HEK293 (cell line): ENCODE measurements around the gene TAL1.
A peak's percentile ranks its signal among the peaks of the same experiment; 100 is the strongest.

ENCODE experiments used
- ELK4 ChIP-seq: IDR thresholded peaks from 2 replicates; pipeline ENCODE4 v1.6.1; 2011; ENCODE audit warnings: mild to moderate bottlenecking, low read depth, low read length, borderline replicate concordance
- GLI2 ChIP-seq: fragments of 450-650 bp; formaldehyde crosslinking; IDR thresholded peaks from 2 replicates; pipeline ENCODE4; 2017; ENCODE audit warnings: missing biosample characterization, missing genetic modification characterization, low read depth, borderline replicate concordance
- HOXC10 ChIP-seq: sonication (generic); formaldehyde crosslinking; IDR thresholded peaks from 2 replicates; pipeline ENCODE4 v1.8.1; 2023; ENCODE audit warnings: mild to moderate bottlenecking, missing genetic modification reagents
- KLF16 ChIP-seq: fragments of 450-650 bp; formaldehyde crosslinking; IDR thresholded peaks from 2 replicates; pipeline ENCODE4 v1.5.1; 2017; ENCODE audit warnings: missing biosample characterization, missing genetic modification characterization
- PATZ1 ChIP-seq: fragments of 450-650 bp; formaldehyde crosslinking; IDR thresholded peaks from 2 replicates; pipeline ENCODE4 v1.5.1; 2016; ENCODE audit warnings: missing biosample characterization, missing genetic modification characterization
- SP2 ChIP-seq: fragments of 450-650 bp; formaldehyde crosslinking; IDR thresholded peaks from 2 replicates; pipeline ENCODE4 v1.5.1; 2016; ENCODE audit warnings: missing biosample characterization, missing genetic modification characterization
- ZBTB1 ChIP-seq: fragments of 450-650 bp; formaldehyde crosslinking; IDR thresholded peaks from 2 replicates; pipeline ENCODE4 v1.5.1; 2016; ENCODE audit warnings: missing biosample characterization, missing genetic modification characterization
- ZBTB17 ChIP-seq: fragments of 450-650 bp; formaldehyde crosslinking; IDR thresholded peaks from 2 replicates; pipeline ENCODE4 v1.5.1; 2016; ENCODE audit warnings: missing biosample characterization, missing genetic modification characterization
- ZBTB20 ChIP-seq: fragments of 450-650 bp; formaldehyde crosslinking; IDR thresholded peaks from 2 replicates; pipeline ENCODE4 v1.5.1; 2016; ENCODE audit warnings: missing biosample characterization, missing genetic modification characterization
- ZBTB8A ChIP-seq: fragments of 450-650 bp; formaldehyde crosslinking; IDR thresholded peaks from 2 replicates; pipeline ENCODE4 v1.5.1; 2016; ENCODE audit warnings: missing biosample characterization, missing genetic modification characterization
- ZNF10 ChIP-seq: fragments of 450-650 bp; formaldehyde crosslinking; IDR thresholded peaks from 2 replicates; pipeline ENCODE4 v1.5.1; 2017; ENCODE audit warnings: missing biosample characterization, missing genetic modification characterization
- ZNF114 ChIP-seq: fragments of 450-650 bp; formaldehyde crosslinking; IDR thresholded peaks from 2 replicates; pipeline ENCODE4 v1.5.0; 2017; ENCODE audit warnings: missing biosample characterization, missing genetic modification characterization
- ZNF157 ChIP-seq: fragments of 450-650 bp; formaldehyde crosslinking; IDR thresholded peaks from 2 replicates; pipeline ENCODE4 v1.5.1; 2016; ENCODE audit warnings: missing biosample characterization, missing genetic modification characterization
- ZNF266 ChIP-seq: fragments of 450-650 bp; formaldehyde crosslinking; IDR thresholded peaks from 2 replicates; pipeline ENCODE4 v1.5.1; 2016; ENCODE audit warnings: missing biosample characterization, missing genetic modification characterization, low read depth
- ZNF280D ChIP-seq: fragments of 450-650 bp; formaldehyde crosslinking; IDR thresholded peaks from 2 replicates; pipeline ENCODE4 v1.5.1; 2016; ENCODE audit warnings: missing biosample characterization, missing genetic modification characterization
- ZNF302 ChIP-seq: fragments of 450-650 bp; formaldehyde crosslinking; IDR thresholded peaks from 2 replicates; pipeline ENCODE4 v1.5.1; 2016; ENCODE audit warnings: missing biosample characterization, missing genetic modification characterization, low read depth
- ZNF311 ChIP-seq: fragments of 450-650 bp; formaldehyde crosslinking; IDR thresholded peaks from 2 replicates; pipeline ENCODE4 v1.5.1; 2017; ENCODE audit warnings: missing biosample characterization, missing genetic modification characterization, borderline replicate concordance
- ZNF341 ChIP-seq: fragments of 450-650 bp; formaldehyde crosslinking; IDR thresholded peaks from 2 replicates; pipeline ENCODE4; 2016; ENCODE audit warnings: low read depth, missing biosample characterization, missing genetic modification characterization
- ZNF426 ChIP-seq: fragments of 450-650 bp; formaldehyde crosslinking; IDR thresholded peaks from 2 replicates; pipeline ENCODE4 v1.5.1; 2017; ENCODE audit warnings: missing biosample characterization, missing genetic modification characterization, mild to moderate bottlenecking, inconsistent platforms, moderate library complexity
- ZNF610 ChIP-seq: fragments of 450-650 bp; formaldehyde crosslinking; IDR thresholded peaks from 2 replicates; pipeline ENCODE4 v1.5.1; 2016; ENCODE audit warnings: missing biosample characterization, missing genetic modification characterization, borderline replicate concordance
- ZNF629 ChIP-seq: fragments of 450-650 bp; formaldehyde crosslinking; IDR thresholded peaks from 2 replicates; pipeline ENCODE4 v1.5.1; 2017; ENCODE audit warnings: missing biosample characterization, missing genetic modification characterization
- ZNF645 ChIP-seq: fragments of 450-650 bp; formaldehyde crosslinking; IDR thresholded peaks from 2 replicates; pipeline ENCODE4; 2016; ENCODE audit warnings: missing biosample characterization, missing genetic modification characterization
- ZSCAN30 ChIP-seq: fragments of 450-650 bp; IDR thresholded peaks from 2 replicates; pipeline ENCODE4 v1.5.1; 2018; ENCODE audit warnings: missing biosample characterization, mild to moderate bottlenecking, missing genetic modification characterization, moderate library complexity
- TF ChIP-seq, protein P1 (sequence below): fragments of 450-650 bp; formaldehyde crosslinking; IDR thresholded peaks from 2 replicates; pipeline ENCODE4 v1.5.1; 2016; ENCODE audit warnings: missing biosample characterization, missing genetic modification characterization
- TF ChIP-seq, protein P2 (sequence below): fragments of 450-650 bp; formaldehyde crosslinking; IDR thresholded peaks from 2 replicates; pipeline ENCODE4 v1.5.1; 2017; ENCODE audit warnings: missing biosample characterization, missing genetic modification characterization
- TF ChIP-seq, protein P3 (sequence below): fragments of 450-650 bp; formaldehyde crosslinking; IDR thresholded peaks from 2 replicates; pipeline ENCODE4 v1.5.1; 2016; ENCODE audit warnings: missing biosample characterization, missing genetic modification characterization

TAL1 gene

DNA sequence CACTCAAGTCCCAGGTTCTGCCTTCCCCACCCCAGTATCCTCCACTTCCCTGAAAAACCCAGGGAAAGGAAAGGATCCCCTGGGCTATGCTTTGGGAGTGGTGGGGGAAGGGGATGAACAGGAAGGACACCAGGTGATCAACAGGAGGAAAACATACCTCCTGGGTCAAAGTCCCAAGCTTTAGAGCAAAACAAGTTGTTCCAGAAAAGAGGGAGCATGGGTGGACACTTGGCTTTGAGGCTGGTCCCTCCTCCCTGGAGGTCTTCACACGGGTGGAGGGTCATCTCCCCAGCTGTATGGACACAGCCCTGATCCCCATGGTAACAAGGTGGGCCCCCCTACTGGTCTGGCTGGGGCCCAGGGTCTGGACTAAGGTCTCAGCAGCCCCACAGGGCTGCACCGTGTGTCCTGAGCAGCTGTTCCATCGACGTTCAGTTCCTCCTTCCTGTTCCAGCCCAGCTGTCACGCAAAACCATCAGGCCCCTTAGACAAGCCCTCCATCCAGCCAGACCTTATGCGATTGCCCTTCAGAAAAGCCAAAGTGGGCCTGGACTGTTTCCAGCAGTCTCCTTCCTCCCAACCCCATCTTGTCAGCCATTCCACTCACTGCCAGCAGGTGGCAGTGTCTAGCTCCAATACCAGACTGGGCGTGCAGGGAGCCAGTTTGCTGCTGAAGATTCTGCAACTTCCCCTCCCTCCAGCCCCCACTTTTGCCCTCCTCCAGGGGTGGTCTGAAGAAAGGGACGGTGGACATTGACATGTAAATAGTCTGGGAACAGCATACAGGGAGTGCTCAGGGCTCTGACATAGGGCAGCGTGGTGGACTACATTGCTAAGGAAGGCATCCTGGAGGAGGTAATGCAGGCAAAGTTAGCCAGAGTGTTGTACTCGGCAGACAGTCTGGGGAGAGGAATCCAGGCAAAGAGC lies 39.3 kb downstream of the TAL1 start (continued):
- TF ChIP-seq ZNF645 (tag by site-specific recombination): no peak
- no peak for TF ChIP-seq ZBTB20 (tag by site-specific recombination)
- TF ChIP-seq, protein P1, sequence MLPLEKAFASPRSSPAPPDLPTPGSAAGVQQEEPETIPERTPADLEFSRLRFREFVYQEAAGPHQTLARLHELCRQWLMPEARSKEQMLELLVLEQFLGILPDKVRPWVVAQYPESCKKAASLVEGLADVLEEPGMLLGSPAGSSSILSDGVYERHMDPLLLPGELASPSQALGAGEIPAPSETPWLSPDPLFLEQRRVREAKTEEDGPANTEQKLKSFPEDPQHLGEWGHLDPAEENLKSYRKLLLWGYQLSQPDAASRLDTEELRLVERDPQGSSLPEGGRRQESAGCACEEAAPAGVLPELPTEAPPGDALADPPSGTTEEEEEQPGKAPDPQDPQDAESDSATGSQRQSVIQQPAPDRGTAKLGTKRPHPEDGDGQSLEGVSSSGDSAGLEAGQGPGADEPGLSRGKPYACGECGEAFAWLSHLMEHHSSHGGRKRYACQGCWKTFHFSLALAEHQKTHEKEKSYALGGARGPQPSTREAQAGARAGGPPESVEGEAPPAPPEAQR (tag by site-specific recombination): no peak
- TF ChIP-seq ZNF280D (tag by site-specific recombination): no peak
- no peak for TF ChIP-seq ZNF311 (tag by site-specific recombination)
- TF ChIP-seq, protein P2, sequence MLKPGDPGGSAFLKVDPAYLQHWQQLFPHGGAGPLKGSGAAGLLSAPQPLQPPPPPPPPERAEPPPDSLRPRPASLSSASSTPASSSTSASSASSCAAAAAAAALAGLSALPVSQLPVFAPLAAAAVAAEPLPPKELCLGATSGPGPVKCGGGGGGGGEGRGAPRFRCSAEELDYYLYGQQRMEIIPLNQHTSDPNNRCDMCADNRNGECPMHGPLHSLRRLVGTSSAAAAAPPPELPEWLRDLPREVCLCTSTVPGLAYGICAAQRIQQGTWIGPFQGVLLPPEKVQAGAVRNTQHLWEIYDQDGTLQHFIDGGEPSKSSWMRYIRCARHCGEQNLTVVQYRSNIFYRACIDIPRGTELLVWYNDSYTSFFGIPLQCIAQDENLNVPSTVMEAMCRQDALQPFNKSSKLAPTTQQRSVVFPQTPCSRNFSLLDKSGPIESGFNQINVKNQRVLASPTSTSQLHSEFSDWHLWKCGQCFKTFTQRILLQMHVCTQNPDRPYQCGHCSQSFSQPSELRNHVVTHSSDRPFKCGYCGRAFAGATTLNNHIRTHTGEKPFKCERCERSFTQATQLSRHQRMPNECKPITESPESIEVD (tag by site-specific recombination): no peak
- TF ChIP-seq HOXC10 (CRISPR knock-in tag): no peak
- TF ChIP-seq ZNF610 (tag by site-specific recombination): no peak
- no peak for TF ChIP-seq ZSCAN30
- TF ChIP-seq ELK4: no peak
- no peak for TF ChIP-seq ZNF629 (tag by site-specific recombination)
- no peak for TF ChIP-seq ZNF426
- TF ChIP-seq ZNF10: no peak
- TF ChIP-seq ZBTB17 (tag by site-specific recombination): peak; percentile 50; the same call in 1 of the 2 replicates
- no peak for TF ChIP-seq ZNF266 (tag by site-specific recombination)
- TF ChIP-seq ZNF157: no peak
- TF ChIP-seq, protein P3, sequence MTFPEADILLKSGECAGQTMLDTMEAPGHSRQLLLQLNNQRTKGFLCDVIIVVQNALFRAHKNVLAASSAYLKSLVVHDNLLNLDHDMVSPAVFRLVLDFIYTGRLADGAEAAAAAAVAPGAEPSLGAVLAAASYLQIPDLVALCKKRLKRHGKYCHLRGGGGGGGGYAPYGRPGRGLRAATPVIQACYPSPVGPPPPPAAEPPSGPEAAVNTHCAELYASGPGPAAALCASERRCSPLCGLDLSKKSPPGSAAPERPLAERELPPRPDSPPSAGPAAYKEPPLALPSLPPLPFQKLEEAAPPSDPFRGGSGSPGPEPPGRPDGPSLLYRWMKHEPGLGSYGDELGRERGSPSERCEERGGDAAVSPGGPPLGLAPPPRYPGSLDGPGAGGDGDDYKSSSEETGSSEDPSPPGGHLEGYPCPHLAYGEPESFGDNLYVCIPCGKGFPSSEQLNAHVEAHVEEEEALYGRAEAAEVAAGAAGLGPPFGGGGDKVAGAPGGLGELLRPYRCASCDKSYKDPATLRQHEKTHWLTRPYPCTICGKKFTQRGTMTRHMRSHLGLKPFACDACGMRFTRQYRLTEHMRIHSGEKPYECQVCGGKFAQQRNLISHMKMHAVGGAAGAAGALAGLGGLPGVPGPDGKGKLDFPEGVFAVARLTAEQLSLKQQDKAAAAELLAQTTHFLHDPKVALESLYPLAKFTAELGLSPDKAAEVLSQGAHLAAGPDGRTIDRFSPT: no peak
- TF ChIP-seq ZNF114 (tag by site-specific recombination): no peak
- TF ChIP-seq GLI2 (tag by site-specific recombination): no peak
- no peak for TF ChIP-seq ZNF302 (tag by site-specific recombination)
- peak; percentile 72 for TF ChIP-seq ZNF341 (tag by site-specific recombination)
- TF ChIP-seq SP2 (tag by site-specific recombination): no peak
- no peak for TF ChIP-seq ZBTB1 (tag by site-specific recombination)
- no peak for TF ChIP-seq ZBTB8A (tag by site-specific recombination)
- TF ChIP-seq PATZ1 (tag by site-specific recombination): peak; percentile 33
- no peak for TF ChIP-seq KLF16 (tag by site-specific recombination)
